Measurements from ENCODE around the gene CSNK2A1. TPM values are rescaled to one million over a fixed set of nuclear protein-coding genes. Genes with fewer than 3 reads are reported as not detected.

CSNK2A1 gene
- total RNA-seq (100 to 1,000 TPM in 5 of 9 donors, 10 to 100 TPM in 4; 61.9 to 146 (median 101) TPM), polyA plus RNA-seq (100 to 1,000 TPM in 1 of 3 donors, 10 to 100 TPM in 2; 18.9 to 192 (median 22.7) TPM)
- long read RNA-seq, donor 1, full-length matches to known transcripts, result 28 of 33 reads
- long read RNA-seq, donor 1, partial matches to known transcripts, result 5 of 33 reads
- long read RNA-seq, donor 1, other reads (novel, unspliced or antisense), result 0 of 33 reads
- long read RNA-seq, donor 2, full-length matches to known transcripts, result 16 of 16 reads
- long read RNA-seq, donor 2, partial matches to known transcripts, result 0 of 16 reads
- long read RNA-seq, donor 2, other reads (novel, unspliced or antisense), result 0 of 16 reads
- long read RNA-seq, donor 3, full-length matches to known transcripts, result 22 of 22 reads
- long read RNA-seq, donor 3, partial matches to known transcripts, result 0 of 22 reads
- long read RNA-seq, donor 3, other reads (novel, unspliced or antisense), result 0 of 22 reads
- long read RNA-seq, donor 4, full-length matches to known transcripts, result 24 of 34 reads
- long read RNA-seq, donor 4, partial matches to known transcripts, result 2 of 34 reads
- long read RNA-seq, donor 4, other reads (novel, unspliced or antisense), result 8 of 34 reads
- long read RNA-seq, donor 5, full-length matches to known transcripts, result 66 of 74 reads
- long read RNA-seq, donor 5, partial matches to known transcripts, result 1 of 74 reads
- long read RNA-seq, donor 5, other reads (novel, unspliced or antisense), result 7 of 74 reads
- long read RNA-seq, donor 6, full-length matches to known transcripts, result 12 of 26 reads
- long read RNA-seq, donor 6, partial matches to known transcripts, result 2 of 26 reads
- long read RNA-seq, donor 6, other reads (novel, unspliced or antisense), result 12 of 26 reads
- long read RNA-seq, donor 7, full-length matches to known transcripts, result 12 of 20 reads
- long read RNA-seq, donor 7, partial matches to known transcripts, result 8 of 20 reads
- long read RNA-seq, donor 7, other reads (novel, unspliced or antisense), result 0 of 20 reads
- long read RNA-seq, donor 8, full-length matches to known transcripts, result 25 of 25 reads
- long read RNA-seq, donor 8, partial matches to known transcripts, result 0 of 25 reads
- long read RNA-seq, donor 8, other reads (novel, unspliced or antisense), result 0 of 25 reads
- long read RNA-seq, donor 9, full-length matches to known transcripts, result 24 of 24 reads
- long read RNA-seq, donor 9, partial matches to known transcripts, result 0 of 24 reads
- long read RNA-seq, donor 9, other reads (novel, unspliced or antisense), result 0 of 24 reads
- long read RNA-seq, donor 10, full-length matches to known transcripts, result 13 of 13 reads
- long read RNA-seq, donor 10, partial matches to known transcripts, result 0 of 13 reads
- long read RNA-seq, donor 10, other reads (novel, unspliced or antisense), result 0 of 13 reads

DNA sequence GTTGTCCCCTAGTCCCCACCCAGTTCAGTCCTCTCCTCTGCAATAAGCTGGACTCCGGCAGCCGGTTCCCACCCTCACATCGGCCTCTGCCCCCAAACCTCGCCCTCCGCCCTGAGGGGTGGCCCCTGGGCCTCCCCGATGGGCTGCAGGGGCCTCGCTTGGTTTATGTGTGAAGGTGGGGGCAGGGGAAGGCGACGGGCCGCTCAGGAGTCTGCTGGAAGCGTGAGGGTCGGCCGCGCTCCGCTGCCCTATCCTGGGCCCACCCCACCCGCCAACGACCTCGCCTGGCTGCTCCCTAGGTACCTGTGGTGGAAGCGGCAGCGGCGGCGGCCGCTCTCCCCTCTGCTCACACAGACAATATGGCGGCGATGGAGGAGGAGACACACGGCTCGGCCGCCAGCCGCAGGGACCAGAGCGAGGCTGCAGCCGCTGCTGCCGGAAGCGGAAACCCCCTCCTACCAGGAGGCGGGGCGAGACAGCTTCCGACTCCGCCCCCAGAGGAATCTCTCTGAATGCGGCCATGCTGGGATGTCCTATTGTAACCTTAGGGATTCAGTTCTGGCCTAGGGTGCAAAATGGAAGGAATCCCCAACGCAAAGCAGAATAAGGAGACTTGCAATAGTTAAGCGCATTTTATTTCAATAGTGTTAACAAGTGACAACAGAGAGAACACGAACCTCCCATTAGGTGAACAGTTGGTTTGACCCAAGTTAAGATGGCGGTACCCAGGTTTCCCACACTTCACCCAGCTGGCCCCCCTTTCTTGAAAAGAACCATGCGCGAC lies at the start of gene CSNK2A1:
Gene CSNK2A1 (minus strand): TSS at position 422 of the 784 bp plus-strand sequence. CDS start 35,239 bp downstream, outside the sequence.
- H3K4me3 ChIP-seq, result peak within 1 kb of the TSS; percentile 51 to 99 (median 85)
- WGBS, 4 donors, result 0 to 1% (median 0%) methylated on average over 10 to 44 of the region's 44 CpGs
- H3K36me3 ChIP-seq (replicated peaks in 1 of 2), result no peaks in the 10 kb centered on the region
- H3K27ac ChIP-seq, result peak within 1 kb of the TSS; percentile 55 to 90 (median 85)
- peak; percentile 94 to 97 (median 95) for DNase-seq
- no peaks in the 10 kb centered on the region for H3K27me3 ChIP-seq
- intact Hi-C loops (cut with DNase I), result no loop called here
- peak; percentile 79 to 94 for TF ChIP-seq POLR2A (IDR thresholded peaks at IDR 0.05)
- TF ChIP-seq, protein P1, sequence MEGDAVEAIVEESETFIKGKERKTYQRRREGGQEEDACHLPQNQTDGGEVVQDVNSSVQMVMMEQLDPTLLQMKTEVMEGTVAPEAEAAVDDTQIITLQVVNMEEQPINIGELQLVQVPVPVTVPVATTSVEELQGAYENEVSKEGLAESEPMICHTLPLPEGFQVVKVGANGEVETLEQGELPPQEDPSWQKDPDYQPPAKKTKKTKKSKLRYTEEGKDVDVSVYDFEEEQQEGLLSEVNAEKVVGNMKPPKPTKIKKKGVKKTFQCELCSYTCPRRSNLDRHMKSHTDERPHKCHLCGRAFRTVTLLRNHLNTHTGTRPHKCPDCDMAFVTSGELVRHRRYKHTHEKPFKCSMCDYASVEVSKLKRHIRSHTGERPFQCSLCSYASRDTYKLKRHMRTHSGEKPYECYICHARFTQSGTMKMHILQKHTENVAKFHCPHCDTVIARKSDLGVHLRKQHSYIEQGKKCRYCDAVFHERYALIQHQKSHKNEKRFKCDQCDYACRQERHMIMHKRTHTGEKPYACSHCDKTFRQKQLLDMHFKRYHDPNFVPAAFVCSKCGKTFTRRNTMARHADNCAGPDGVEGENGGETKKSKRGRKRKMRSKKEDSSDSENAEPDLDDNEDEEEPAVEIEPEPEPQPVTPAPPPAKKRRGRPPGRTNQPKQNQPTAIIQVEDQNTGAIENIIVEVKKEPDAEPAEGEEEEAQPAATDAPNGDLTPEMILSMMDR (IDR thresholded peaks at IDR 0.05), result no peak
- peaks cover 21 to 33% of the 10 kb centered on the region in 2 donors for H3K4me1 ChIP-seq (replicated peaks in 1 of 2)
- H3K9me3 ChIP-seq (replicated peaks in 1 of 3), result no peaks in the 10 kb centered on the region

DNA sequence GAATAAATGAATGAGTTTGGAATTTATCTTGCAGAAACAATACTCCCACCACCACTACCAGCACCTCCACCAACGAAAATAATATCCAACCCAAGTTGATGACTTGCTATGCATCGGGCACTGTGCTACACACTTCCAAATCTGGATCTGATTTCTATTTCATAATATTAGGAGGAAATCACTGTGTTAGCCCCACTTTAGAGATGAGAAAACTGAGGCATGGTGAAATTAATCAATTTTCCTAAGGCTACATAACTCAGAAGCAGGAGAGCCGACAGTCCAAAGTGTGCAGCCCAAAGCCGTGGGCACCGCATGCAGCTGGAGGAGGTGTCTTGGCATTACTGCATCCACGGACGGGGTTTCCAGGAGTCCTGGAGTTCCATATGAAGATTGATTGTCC lies 48.9 kb upstream of the CSNK2A1 start:
- TF ChIP-seq, protein P1 (IDR thresholded peaks at IDR 0.05), result no peak
- TF ChIP-seq POLR2A (IDR thresholded peaks at IDR 0.05), result no peak
- WGBS, 4 donors, result 75 to 82% (median 80%) methylated on average over 7 of the region's 7 CpGs
- no peak overlapping the region for H3K27ac ChIP-seq
- no peaks in the 10 kb centered on the region for H3K4me1 ChIP-seq (replicated peaks in 1 of 2)
- no peaks in the 10 kb centered on the region for H3K36me3 ChIP-seq (replicated peaks in 1 of 2)
- intact Hi-C loops (cut with DNase I), result no loop called here
- H3K4me3 ChIP-seq, result no peak overlapping the region
- no peak for DNase-seq
- H3K9me3 ChIP-seq (replicated peaks in 1 of 3), result no peaks in the 10 kb centered on the region
- no peaks in the 10 kb centered on the region for H3K27me3 ChIP-seq

DNA sequence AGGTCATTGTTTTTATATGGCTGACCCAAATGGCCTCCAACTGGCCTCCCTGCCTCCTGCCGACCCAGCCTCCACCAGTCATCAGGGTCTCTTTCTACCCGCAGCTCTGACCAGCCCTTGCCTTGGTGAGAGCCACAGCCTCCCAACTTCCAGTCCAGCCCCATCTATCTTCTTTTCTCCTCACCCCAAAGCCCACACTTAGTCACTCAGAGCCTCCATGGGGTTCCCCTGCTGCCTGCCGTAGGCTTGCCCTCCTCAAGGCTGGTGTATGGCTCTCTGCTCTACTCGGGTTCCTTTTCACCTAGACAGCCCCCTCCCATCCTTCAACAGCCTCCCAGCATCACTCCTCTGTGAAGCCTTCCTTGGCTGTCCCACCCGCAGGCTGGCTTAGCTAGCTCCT lies 48.4 kb upstream of the CSNK2A1 start:
- TF ChIP-seq, protein P1 (IDR thresholded peaks at IDR 0.05), result no peak
- TF ChIP-seq POLR2A (IDR thresholded peaks at IDR 0.05), result no peak
- no peak for DNase-seq
- Histone ChIP-seq H3K4me3 (no peak overlapping the region), H3K9me3 (replicated peaks in 1 of 3) (no peaks in the 10 kb centered on the region), H3K27ac (no peak overlapping the region), H3K27me3 (no peaks in the 10 kb centered on the region), H3K36me3 (replicated peaks in 1 of 2) (no peaks in the 10 kb centered on the region), H3K4me1 (replicated peaks in 1 of 2) (no peaks in the 10 kb centered on the region)
- 68 to 77% (median 73%) methylated on average over 4 to 5 of the region's 5 CpGs for WGBS, 4 donors
- intact Hi-C loops (cut with DNase I), result no loop called here

All from adrenal gland (tissue), 19 donors.